HG03045 (cell line): Measurements from ENCODE around the gene HHAT.

ENCODE experiments used
- ATAC-seq: cut with Tn5 transposase; IDR thresholded peaks from one replicate; pipeline ENCODE4 v1.9.1; 2021; ENCODE audit warnings: mild to moderate bottlenecking, moderate library complexity; ENCODE audit not compliant: unreplicated experiment

Gene HHAT

GRCh38 chr1:210588357-210588756 lies 259.7 kb downstream of the HHAT start:
- ATAC-seq = no peak

- no peak for ATAC-seq
These were observed 260.2 kb downstream of the HHAT start for GRCh38 chr1:210588946-210589345.

- no peak for ATAC-seq
These were observed 262.5 kb downstream of the HHAT start for GRCh38 chr1:210591214-210591613.

- no peak for ATAC-seq
These were observed 265.9 kb downstream of the HHAT start for GRCh38 chr1:210594605-210595004.

- ATAC-seq = no peak
These were observed 267.9 kb downstream of the HHAT start for GRCh38 chr1:210596641-210597040.

GRCh38 chr1:210597555-210598134 lies 268.9 kb downstream of the HHAT start:
- ATAC-seq = peak; percentile 90

GRCh38 chr1:210598135-210598652 lies 269.5 kb downstream of the HHAT start:
- ATAC-seq = no peak

- no peak for ATAC-seq
These were observed 271.9 kb downstream of the HHAT start for GRCh38 chr1:210600421-210601159.

- no peak for ATAC-seq
These were observed 274.4 kb downstream of the HHAT start for GRCh38 chr1:210603123-210603522.

GRCh38 chr1:210605099-210605498 lies 276.4 kb downstream of the HHAT start:
- no peak for ATAC-seq

- ATAC-seq = no peak
These were observed 278.7 kb downstream of the HHAT start for GRCh38 chr1:210607361-210607760.

- no peak for ATAC-seq
These were observed 280.1 kb downstream of the HHAT start for GRCh38 chr1:210608767-210609166.

GRCh38 chr1:210616356-210616755 lies 287.7 kb downstream of the HHAT start:
- no peak for ATAC-seq

GRCh38 chr1:210617293-210617692 lies 288.6 kb downstream of the HHAT start:
- ATAC-seq = no peak

GRCh38 chr1:210618369-210618768 lies 289.7 kb downstream of the HHAT start:
- ATAC-seq = no peak

- ATAC-seq = no peak
These were observed 292.3 kb downstream of the HHAT start for GRCh38 chr1:210620867-210621488.

GRCh38 chr1:210621712-210622111 lies 293.0 kb downstream of the HHAT start:
- ATAC-seq = no peak

GRCh38 chr1:210624722-210625121 lies 296.0 kb downstream of the HHAT start:
- no peak for ATAC-seq

GRCh38 chr1:210625715-210626114 lies 297.0 kb downstream of the HHAT start:
- no peak for ATAC-seq

- ATAC-seq = no peak
These were observed 297.6 kb downstream of the HHAT start for GRCh38 chr1:210626341-210626740.

- no peak for ATAC-seq
These were observed 299.1 kb downstream of the HHAT start for GRCh38 chr1:210627755-210628154.

- no peak for ATAC-seq
These were observed 300.6 kb downstream of the HHAT start for GRCh38 chr1:210629276-210629675.
